SK-N-SH (cell line): ENCODE results near the gene MED14. TPM values are rescaled to one million over a fixed set of nuclear protein-coding genes. Genes with fewer than 3 reads are reported as not detected.

Experiments used
- CTCF ChIA-PET: fragments of 300-600, 350-600 bp; formaldehyde crosslinking; extraction: SDS; loops from one replicate; lab custom pipeline; 2021; lab: Yijun Ruan, JAX
- POLR2A ChIA-PET: fragments of 350-600 bp; sonication (Branson Sonifier 250); formaldehyde crosslinking; extraction: SDS; loops from one replicate; lab custom pipeline; 2020; ENCODE audit warnings: antibody characterized with exemption, inconsistent platforms; lab: Yijun Ruan, JAX
- DNase-seq: peaks from one replicate; pipeline ENCODE4 v3.0.0; 2012
- H2AFZ ChIP-seq: fragments of 200-600 bp; sonication (generic); 2 replicates; pipeline ENCODE4 v1.8.1; 2016; ENCODE audit warnings: antibody characterized with exemption, mild to moderate bottlenecking, low read depth
- H3F3A ChIP-seq: fragments of 200-600 bp; sonication (generic); replicated peaks from 2 replicates; pipeline ENCODE3; 2016; ENCODE audit warnings: antibody characterized with exemption, mild to moderate bottlenecking; ENCODE audit not compliant: insufficient read depth
- H3K27ac ChIP-seq, 2 experiments: fragments of 200-500 bp in 1 of 2; fragments of 200-600 bp in 1 of 2; sonication (Bioruptor generic) in 1 of 2; sonication (generic), shearing (Covaris generic) in 1 of 2; 2 replicates each; pipeline versions ENCODE4 v1.5.1 to v1.6.1; 2014 to 2016; ENCODE audit warnings: low read depth in 2 of 2, inconsistent platforms in 1 of 2, low read length in 1 of 2, mild to moderate bottlenecking in 1 of 2, mixed read lengths in 1 of 2
- H3K27me3 ChIP-seq: fragments of 200-600 bp; sonication (generic), shearing (Covaris generic); 2 replicates; pipeline ENCODE4 v1.6.1; 2016; ENCODE audit warnings: mixed run types; ENCODE audit not compliant: insufficient read depth
- H3K36me3 ChIP-seq, 2 experiments: fragments of 200-500 bp in 1 of 2; fragments of 200-600 bp in 1 of 2; sonication (Bioruptor generic) in 1 of 2; sonication (generic) in 1 of 2; replicated peaks in 1 of 2; 2 replicates each; pipeline versions ENCODE3 to v1.5.1; 2014 to 2016; ENCODE audit warnings: low read length in 1 of 2, mild to moderate bottlenecking in 1 of 2; ENCODE audit not compliant: insufficient read depth in 2 of 2, control insufficient read depth in 1 of 2
- H3K4me1 ChIP-seq, 2 experiments: fragments of 200-500 bp in 1 of 2; fragments of 200-600 bp in 1 of 2; sonication (Bioruptor generic) in 1 of 2; sonication (generic), shearing (Covaris generic) in 1 of 2; 2 replicates each; pipeline versions ENCODE4 v1.5.1 to v1.6.1; 2014 to 2016; ENCODE audit warnings: low read depth in 1 of 2, low read length in 1 of 2, mixed run types in 1 of 2; ENCODE audit not compliant: insufficient read depth in 2 of 2, control insufficient read depth in 1 of 2
- H3K4me2 ChIP-seq: fragments of 200-600 bp; sonication (generic), shearing (Covaris generic); 2 replicates; pipeline ENCODE4 v1.6.1; 2017; ENCODE audit warnings: mixed run types
- H3K4me3 ChIP-seq, 2 experiments: fragments of 200-500 bp in 1 of 2; fragments of 200-600 bp in 1 of 2; sonication (Bioruptor generic) in 1 of 2; sonication (generic), shearing (Covaris generic) in 1 of 2; 2 replicates each; pipeline versions ENCODE4 v1.5.1 to v1.8.1; 2014 to 2016; ENCODE audit warnings: low read depth in 2 of 2, inconsistent platforms in 1 of 2, low read length in 1 of 2, mild to moderate bottlenecking in 1 of 2, mixed read lengths in 1 of 2, moderate library complexity in 1 of 2
- H3K79me2 ChIP-seq: fragments of 200-600 bp; sonication (generic); 2 replicates; pipeline ENCODE4 v1.8.1; 2017; ENCODE audit warnings: mild to moderate bottlenecking; ENCODE audit not compliant: insufficient read depth
- H3K9ac ChIP-seq: fragments of 200-600 bp; sonication (generic); 2 replicates; pipeline ENCODE4 v1.6.1; 2017; ENCODE audit warnings: mixed run types
- H3K9me2 ChIP-seq: fragments of 200-600 bp; sonication (generic); 2 replicates; pipeline ENCODE4 v1.6.1; 2017; ENCODE audit warnings: mixed run types
- H3K9me3 ChIP-seq: fragments of 200-600 bp; sonication (generic); 2 replicates; pipeline ENCODE4 v1.6.1; 2017; ENCODE audit warnings: mixed run types, mild to moderate bottlenecking, moderate library complexity
- H4K20me1 ChIP-seq: fragments of 200-600 bp; sonication (generic); 2 replicates; pipeline ENCODE4 v1.6.1; 2017; ENCODE audit warnings: mild to moderate bottlenecking, mixed run types; ENCODE audit not compliant: insufficient read depth
- CTCF ChIP-seq: fragments of 200-600 bp; sonication (generic); IDR thresholded peaks from 2 replicates; pipeline ENCODE4 v1.6.1; 2017; ENCODE audit warnings: antibody characterized with exemption, mild to moderate bottlenecking, moderate library complexity
- EZH2phosphoT487 ChIP-seq: fragments of 200-600 bp; sonication (generic); IDR thresholded peaks from 2 replicates; pipeline ENCODE4 v1.6.1; 2017; ENCODE audit warnings: low read depth, mixed run types, mild to moderate bottlenecking, antibody characterized with exemption, moderate library complexity, borderline replicate concordance
- FOXJ3 ChIP-seq: sonication (generic); formaldehyde crosslinking; IDR thresholded peaks from 2 replicates; pipeline ENCODE4 v1.5.1; 2020; ENCODE audit warnings: mild to moderate bottlenecking, missing genetic modification reagents
- MEF2A ChIP-seq: IDR thresholded peaks from 2 replicates; pipeline ENCODE4 v1.4.0; 2012; ENCODE audit warnings: low read depth, borderline replicate concordance
- NFIC ChIP-seq: IDR thresholded peaks from 2 replicates; pipeline ENCODE4 v1.4.0; 2012; ENCODE audit warnings: borderline replicate concordance
- PBX3 ChIP-seq: IDR thresholded peaks from 2 replicates; pipeline ENCODE4; 2012
- RFX5 ChIP-seq: IDR thresholded peaks from 2 replicates; pipeline ENCODE4 v1.6.1; 2012; ENCODE audit warnings: mild to moderate bottlenecking, improper control_type of control experiment, low read length
- SMC3 ChIP-seq: IDR thresholded peaks from 2 replicates; pipeline ENCODE4 v1.6.1; 2012; ENCODE audit warnings: low read depth, low read length, improper control_type of control experiment
- TAF1 ChIP-seq: IDR thresholded peaks from 2 replicates; pipeline ENCODE4 v1.6.1; 2012; ENCODE audit warnings: low read depth, mild to moderate bottlenecking, low read length, moderate library complexity, borderline replicate concordance
- USF1 ChIP-seq: IDR thresholded peaks from 2 replicates; pipeline ENCODE4 v1.4.0; 2012; ENCODE audit warnings: low read depth, borderline replicate concordance
- ZBTB33 ChIP-seq: IDR thresholded peaks from 2 replicates; pipeline ENCODE4 v1.4.0; 2012; ENCODE audit warnings: low read depth, borderline replicate concordance
- WGBS: methylation state at CpG from one replicate; pipeline ENCODE4 v1.1.6; 2017; ENCODE audit warnings: low lambda C conversion rate; 5-methylcytosine and 5-hydroxymethylcytosine counted together
- polyA plus RNA-seq, 3 experiments: library from polyadenylated mRNA; depleted of rRNA; stranded (reverse); fragments of >200 nt; gene quantifications; 2 replicates each; pipeline ENCODE4 v1.2.3, GENCODE V29; 2012

The MED14 gene
- polyA plus RNA-seq, 1 of the 3 experiments (the other 2 are of a cell fraction) = 24.5 TPM

DNA sequence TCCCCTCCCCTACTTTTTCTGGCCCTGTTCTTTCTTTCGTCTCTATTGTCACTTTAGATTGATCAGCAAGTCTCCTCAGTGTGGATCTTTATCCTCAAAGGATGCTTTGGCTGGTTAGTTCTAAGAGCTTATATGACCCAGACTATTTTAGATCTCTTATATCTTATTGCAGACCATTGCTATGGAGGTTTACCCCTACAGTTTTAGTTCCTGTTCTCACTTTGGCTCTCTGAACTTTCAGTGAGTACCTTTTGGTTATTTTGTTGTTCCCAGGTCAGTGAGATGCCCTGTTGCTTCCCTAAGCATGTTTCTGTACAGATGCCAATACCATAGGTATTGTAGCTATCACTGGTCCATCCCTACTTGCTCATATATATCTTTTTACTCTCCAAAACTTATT is 24.0 kb upstream of the MED14 start:
- H4K20me1 ChIP-seq = no peaks in the 10 kb centered on the region
- WGBS = 18% methylated on average over 1 of the region's 1 CpG
- no peak for TF ChIP-seq TAF1
- TF ChIP-seq, all 33 proteins: peak for 0
- Histone ChIP-seq H3K79me2 (no peaks in the 10 kb centered on the region), H3K27ac (no peak overlapping the region), H2AFZ (no peak overlapping the region), H3K9me2 (no peaks in the 10 kb centered on the region), H3K4me1 (no peaks in the 10 kb centered on the region), H3K9me3 (no peaks in the 10 kb centered on the region), H3K9ac (no peak overlapping the region), H3K27me3 (peaks cover 10% of the 10 kb centered on the region; the same call in 1 of the 2 replicates), H3K4me3 (no peak overlapping the region), H3K36me3 (no peaks in the 10 kb centered on the region), H3F3A (no peaks in the 10 kb centered on the region), H3K4me2 (no peak overlapping the region)
- POLR2A ChIA-PET = no interaction called here
- CTCF ChIA-PET = interaction anchor here (0.9 to 1.0 kb wide), 2 partner anchors 27 to 95 kb away, joined by 3 read pairs; no protein-coding TSS in a partner anchor
- DNase-seq = no peak

GRCh38 chrX:40757058-40757457 is 21.7 kb upstream of the MED14 start:
- H3K9me2 ChIP-seq = no peaks in the 10 kb centered on the region
- H3K4me3 ChIP-seq = no peak overlapping the region
- no peak overlapping the region for H3K4me2 ChIP-seq
- H3K4me1 ChIP-seq = no peaks in the 10 kb centered on the region
- 36% methylated on average over 1 of the region's 1 CpG for WGBS
- H3F3A ChIP-seq = no peaks in the 10 kb centered on the region
- no peak for DNase-seq
- H3K9me3 ChIP-seq = peaks cover 8% of the 10 kb centered on the region; the same call in 1 of the 2 replicates
- H4K20me1 ChIP-seq = no peaks in the 10 kb centered on the region
- peaks cover 10% of the 10 kb centered on the region; the same call in 1 of the 2 replicates for H3K27me3 ChIP-seq
- no peak for TF ChIP-seq PBX3
- no peak for TF ChIP-seq EZH2phosphoT487
- no peak for TF ChIP-seq ZBTB33
- TF ChIP-seq RFX5 = no peak
- no peak for TF ChIP-seq USF1
- no peak for TF ChIP-seq MEF2A
- TF ChIP-seq FOXJ3 (CRISPR knock-in tag) = no peak
- TF ChIP-seq SMC3 = no peak
- TF ChIP-seq NFIC = no peak
- TF ChIP-seq CTCF = no peak
- no peaks in the 10 kb centered on the region for H3K36me3 ChIP-seq
- H2AFZ ChIP-seq = no peak overlapping the region
- no peak overlapping the region for H3K9ac ChIP-seq
- ChIA-PET CTCF (no interaction called here), POLR2A (no interaction called here)
- H3K79me2 ChIP-seq = no peaks in the 10 kb centered on the region
- H3K27ac ChIP-seq = no peak overlapping the region
